GM04503 (cell line): ENCODE results near the gene SPRTN.
"Not testable (repeated sequence)": the region's sequence is repeated elsewhere in the genome, so short reads cannot be mapped to it uniquely, and the experiment has no call there.

Experiments used
- DNase-seq: peaks from one replicate; pipeline ENCODE4 v3.0.0-alpha.2; 2012; ENCODE audit warnings: low read depth

SPRTN gene

DNA sequence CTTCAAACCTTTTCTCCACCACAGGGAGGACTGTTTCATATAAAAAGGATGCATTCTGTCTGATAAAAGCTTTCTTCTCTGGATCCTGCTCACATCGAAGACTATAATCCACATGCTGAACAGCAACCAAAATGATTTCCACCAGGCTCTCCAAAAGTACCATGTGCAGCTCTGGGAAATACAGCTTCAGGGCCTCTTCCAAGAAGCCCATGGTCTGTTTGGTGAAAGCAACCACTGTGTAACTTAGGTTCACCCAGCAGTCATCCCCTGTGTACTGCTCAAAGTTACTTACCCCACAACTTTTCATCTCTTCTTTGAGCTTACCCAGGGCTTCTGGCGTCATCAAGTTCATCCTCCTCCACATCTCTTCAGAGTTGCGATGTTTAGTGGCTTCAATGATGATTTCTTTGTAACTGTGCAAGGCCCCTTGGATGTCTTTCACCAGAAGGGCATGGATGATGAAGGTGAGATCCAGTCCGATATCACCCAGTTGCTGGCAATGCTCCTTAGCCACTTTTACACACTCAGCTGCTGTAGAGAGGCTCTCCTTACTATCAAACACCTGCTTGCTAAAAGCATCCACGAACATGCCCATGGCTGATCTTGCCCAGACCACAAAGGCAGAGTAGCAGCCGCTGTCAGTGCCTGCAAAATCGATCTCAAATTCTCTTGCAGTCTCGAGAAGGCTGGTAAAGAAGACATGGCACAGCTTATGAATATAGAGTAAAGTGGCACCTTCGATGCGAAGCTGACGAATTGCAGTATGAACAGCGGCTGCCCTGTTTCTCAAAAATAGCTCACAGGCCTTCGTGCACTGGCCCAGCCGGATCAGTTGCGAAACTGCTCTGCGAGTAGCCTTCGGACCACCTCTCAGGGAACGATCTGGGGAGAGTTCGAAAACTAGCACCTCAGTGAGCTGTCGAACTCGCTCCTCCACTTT lies 2.2 kb upstream of the SPRTN start:
- no peak for DNase-seq

DNA sequence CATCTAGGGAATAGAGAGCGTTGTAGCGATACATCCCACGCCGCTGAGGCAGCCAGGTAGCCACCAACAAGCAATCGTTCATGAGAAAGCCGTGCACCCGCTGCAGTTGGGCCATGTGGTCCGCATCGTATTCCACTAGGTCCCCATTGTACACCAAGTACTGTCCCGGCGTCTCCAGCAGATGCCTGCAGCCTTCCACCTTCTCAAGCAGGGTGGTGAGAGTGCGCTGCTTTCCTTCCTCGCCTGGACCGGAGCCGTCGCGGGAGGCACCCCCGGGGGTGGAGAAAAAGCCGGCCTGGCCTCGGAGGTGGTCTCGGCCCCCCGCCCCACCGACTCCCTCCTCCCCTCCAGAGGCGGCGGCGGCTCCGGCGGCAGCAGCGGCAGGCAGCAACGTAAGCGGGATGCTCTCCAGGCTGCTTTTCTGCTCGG lies 1.0 kb upstream of the SPRTN start:
- no peak for DNase-seq

DNA sequence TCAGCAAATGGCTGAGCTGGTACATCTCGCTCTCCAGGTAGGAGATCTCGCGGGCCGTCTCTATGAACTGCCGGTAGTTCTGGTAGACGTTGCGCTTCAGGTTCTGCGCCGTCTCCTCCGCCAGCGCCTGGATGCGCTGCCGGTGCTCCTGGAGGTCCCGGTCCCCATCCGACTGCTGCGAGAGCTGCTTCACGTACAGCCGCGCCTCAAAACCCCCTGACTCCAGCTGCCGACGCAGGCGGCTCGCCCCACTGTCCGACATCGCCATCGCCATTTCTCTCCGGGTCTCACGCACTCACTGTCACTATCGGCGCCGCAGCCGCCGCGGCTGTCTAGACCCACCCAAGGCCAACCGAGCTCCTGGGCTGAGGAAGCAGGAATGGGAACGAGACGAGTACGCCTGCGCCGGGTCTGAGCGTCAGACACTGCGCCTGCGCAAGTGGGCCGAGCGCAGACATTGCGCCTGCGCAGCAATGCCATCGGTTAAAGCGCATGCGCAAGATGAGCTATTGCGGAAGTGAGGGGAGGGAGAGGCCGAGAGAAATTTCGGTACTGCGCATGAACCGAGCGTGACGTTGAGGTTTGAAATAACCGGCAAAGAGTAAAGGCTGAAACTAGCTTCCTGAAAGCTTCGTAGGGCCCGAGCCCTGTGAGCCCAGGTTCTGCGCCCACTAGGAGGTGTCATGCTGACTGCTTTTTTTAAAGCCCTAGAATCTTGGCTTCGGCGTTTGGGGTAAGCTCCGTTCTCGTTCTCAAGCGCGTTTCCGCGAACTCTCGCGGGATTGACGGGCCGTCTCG lies 422 bp upstream of the SPRTN start, which contains the start of gene EXOC8:
Gene EXOC8, minus strand, starts transcription at position 381 of the 798 bp plus-strand sequence. Its CDS starts 107 bp downstream, at position 274.
- peak; percentile 84 for DNase-seq

DNA sequence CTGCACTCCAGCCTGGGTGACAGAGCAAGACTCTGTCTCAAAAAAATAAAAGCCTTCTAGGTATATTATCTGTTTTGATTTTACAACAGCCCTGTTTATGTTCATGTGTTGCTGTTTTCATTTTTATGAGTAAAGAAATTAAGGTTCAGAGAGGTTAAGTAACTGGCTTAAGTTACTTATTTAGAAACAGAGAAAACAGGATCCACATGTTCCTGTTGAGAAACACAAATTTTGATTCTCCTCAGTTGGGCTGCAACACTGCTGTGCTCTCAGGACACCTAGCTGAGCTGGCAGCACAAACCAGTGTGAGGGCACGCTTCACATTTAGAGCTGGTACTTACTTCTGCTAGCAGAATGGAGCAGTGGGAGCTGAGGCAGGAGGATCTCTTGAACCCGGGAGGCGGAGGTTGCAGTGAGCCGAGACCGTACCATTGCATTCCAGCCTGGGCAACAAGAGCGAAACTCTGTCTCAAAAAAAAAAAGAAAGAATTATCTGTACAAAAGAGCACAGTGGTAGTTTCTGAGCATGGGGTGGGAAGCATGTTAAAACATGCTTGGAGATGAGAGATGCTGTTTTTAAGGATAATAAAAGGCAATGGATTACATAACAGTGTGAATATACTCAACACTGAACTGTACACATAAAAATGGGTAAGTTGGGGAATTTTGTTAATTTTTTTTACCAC lies 2.4 kb downstream of the SPRTN start:
- no peak for DNase-seq

DNA sequence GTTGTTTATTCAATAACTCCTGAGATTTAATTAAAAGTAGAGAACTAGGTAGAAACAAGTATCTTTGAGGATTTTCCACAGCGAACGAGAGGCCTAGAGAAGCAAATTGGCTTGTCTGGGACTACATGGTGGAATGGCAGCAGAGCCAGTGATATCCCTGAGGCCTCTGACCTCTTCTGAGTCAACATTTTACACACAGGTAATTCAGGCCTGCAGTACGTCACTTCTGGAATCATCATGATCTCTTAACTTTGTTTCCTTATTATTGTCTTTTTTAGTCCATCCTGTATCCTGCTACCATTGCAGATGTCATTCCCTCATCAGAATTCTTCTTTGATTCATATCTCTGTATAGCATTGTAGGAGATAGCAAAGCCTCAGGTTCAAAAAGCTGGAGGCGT lies 9.9 kb downstream of the SPRTN start:
- no peak for DNase-seq

DNA sequence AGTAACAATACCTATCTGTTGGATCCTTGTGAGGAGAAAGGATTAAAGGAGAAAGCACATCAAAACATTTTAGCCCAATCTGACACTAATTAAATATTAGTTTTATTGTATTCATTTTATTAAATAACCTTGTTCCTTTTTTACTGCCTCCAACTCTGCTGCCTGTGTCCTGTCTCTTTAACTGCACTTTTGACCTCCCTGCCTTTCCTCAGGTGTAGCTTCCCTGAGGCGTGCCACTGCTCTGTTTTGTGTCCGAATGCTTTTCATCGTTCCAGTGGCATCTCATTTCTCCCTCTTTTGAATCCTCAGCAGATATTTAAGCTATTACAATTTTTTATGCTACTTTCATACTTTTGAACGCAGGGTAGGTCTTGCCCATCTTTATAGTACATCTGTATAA lies 10.3 kb downstream of the SPRTN start:
- DNase-seq = no peak

DNA sequence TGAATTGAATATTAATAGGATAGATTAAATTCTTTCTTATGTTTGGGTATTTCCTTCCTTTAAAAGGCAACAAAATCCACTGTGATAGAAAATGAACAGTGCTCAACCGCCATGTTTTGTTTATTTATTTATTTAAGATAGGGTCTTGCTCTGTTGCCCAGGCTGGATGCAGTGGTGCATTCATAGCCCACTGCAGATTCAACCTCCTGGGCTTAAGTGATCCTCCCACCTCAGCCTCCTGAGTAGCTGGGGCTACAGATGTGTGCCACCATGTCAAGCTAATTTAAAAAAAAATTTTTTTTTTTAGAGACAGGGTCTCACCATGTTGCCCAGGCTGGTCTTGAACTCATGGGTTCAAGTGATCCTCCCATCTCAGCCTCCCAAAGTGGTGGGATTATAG lies 10.8 kb downstream of the SPRTN start:
- DNase-seq = not testable (repeated sequence)

DNA sequence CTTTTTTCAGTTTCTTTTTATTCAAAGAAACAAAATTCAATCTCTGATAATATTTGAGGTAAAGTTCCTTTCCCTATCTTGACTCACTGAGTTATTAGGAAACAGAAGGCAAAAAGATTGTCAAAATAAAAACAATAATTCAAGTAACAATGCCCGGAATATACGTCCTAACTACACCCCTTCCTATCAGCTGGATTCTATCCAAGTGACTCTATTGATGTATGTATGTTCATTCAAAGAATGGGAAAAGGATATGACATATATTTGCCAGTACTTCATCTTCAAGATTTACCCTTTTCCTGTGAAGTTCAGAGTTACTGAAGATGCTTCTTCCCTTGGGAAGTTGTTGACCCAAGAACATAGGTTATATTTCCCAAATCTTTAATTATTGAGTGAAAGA lies 13.7 kb downstream of the SPRTN start:
- no peak for DNase-seq

DNA sequence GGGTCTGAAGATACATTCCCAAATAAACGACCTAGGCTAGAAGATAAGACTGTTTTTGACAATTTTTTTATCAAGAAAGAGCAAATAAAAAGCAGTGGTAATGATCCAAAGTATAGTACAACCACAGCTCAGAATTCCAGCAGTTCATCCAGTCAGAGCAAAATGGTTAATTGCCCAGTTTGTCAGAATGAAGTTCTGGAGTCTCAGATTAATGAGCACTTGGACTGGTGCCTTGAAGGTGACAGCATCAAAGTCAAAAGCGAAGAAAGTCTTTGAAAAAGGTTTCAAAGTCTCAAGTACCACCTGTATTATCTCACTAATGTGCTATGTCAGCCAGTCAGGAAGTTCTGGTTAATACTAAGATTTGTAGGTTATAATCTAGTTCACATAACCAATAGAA lies 15.0 kb downstream of the SPRTN start:
- no peak for DNase-seq

DNA sequence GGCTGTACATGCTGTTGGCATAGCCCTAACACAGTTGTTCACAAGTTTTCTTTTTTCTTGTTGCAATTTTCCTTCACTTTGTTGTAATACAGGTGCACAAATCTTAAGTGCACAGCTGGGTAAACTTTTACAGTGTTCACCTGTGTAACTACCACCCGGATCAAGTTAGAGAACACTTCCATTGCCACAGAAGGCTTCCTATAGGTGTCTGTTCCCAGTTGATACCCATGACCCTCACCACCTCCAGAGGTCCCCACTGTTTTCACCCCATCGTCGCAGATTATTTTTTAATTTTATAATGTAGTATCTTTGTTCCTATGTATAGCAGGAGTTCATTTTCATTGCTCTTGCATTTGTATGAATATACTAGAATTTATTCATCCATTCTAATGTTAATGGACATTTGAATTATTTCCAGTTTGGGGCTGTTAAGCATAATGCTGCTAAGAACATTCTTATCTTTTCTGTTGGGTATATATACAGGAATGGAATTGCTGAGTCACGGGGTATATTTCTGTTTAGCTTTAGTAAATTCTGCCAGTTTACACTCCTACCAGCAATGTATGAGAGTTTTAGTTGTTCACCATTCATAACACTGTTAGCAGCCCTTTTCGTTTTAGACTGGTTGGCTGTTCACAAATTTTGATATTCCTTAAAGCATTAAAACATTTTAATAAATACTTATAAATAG lies 16.4 kb downstream of the SPRTN start:
- no peak for DNase-seq

DNA sequence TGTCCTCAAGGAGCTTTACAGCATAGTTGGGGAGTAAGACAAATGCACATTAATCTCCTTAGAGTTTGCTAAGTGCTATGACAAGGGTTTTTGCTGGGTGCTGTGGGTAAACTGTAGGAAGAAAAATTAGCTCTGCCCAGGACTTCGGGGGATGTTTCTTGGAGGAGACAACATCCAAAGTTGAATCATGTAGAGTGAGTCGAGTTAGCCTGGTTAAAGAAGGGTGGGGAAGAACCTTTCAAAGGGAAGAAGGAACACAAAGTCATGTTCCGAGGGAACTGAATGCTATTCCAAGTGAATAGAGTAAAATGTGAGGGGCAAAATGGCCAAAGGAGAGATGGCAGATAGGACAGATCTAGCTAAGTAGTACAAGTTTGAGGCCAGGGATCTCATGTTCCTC lies 17.1 kb downstream of the SPRTN start:
- no peak for DNase-seq

DNA sequence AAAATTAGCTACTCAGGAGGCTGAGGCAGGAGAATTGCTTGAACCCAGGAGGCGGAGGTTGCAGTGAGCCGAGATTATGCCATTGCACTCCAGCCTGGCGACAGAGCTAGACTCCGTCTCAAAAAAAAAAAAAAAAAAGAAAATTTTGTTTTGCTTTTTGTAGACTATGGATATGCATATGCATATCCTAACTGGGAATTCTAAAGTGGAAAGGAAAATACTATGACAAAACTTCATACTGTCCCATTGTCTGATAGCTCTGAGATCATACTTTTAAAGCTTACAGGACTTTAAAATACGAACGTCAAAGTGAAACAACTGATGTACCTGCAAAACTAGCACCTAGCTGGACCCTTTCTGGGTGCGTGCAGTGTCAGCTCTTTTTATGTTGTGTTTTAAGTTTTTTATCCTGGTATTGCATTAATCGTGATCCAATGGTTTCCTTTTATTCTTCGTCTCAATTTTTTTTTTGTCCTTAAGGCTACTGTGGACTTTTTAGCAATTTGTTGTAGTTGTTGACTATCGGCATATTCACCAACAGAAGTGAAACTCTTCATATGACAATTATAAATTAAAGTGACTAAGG lies 19.2 kb downstream of the SPRTN start:
- no peak for DNase-seq

DNA sequence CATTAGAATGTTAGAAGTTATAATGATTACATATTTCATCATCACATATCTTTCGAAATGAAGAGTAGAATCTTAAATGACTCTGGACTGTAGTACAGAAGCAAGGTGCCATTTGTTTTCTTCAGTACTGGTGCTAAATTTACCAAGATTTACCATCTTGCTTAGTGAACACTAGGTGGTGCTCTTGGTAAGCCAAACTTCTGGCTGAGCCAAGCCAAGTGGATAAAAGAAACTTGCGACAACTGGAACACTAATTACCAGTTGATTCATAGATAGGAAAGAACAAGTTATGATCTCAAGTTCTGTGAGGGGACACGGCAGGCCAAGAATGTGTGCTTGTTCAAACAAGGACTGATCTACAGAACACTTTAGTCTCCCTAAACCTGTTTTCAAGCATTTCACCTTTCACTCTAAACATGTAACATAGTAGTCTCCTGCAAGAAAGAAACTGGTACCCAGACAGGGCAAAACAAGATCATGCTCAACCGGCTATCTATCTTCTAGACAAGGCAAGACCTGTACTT lies 19.8 kb downstream of the SPRTN start:
- peak; percentile 34 for DNase-seq

DNA sequence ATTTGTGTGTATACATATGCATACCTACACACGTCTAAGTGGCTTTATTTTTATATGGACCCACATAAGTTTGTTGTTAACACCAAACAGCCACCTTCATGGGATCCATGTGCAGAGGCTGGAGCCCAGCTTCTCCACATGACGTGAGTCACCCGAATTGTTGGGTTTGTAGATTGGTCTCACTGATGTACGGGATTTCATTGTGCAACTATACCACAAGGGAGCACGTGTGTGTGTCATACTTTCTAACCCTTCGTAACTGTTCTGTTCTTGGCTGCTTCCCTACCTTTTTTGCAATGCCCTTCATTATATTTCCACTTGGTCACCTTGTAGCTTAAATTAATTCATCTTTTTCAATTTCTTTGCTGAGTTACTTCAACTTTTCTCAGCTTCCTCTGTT lies 21.0 kb downstream of the SPRTN start:
- DNase-seq = peak; percentile 86

DNA sequence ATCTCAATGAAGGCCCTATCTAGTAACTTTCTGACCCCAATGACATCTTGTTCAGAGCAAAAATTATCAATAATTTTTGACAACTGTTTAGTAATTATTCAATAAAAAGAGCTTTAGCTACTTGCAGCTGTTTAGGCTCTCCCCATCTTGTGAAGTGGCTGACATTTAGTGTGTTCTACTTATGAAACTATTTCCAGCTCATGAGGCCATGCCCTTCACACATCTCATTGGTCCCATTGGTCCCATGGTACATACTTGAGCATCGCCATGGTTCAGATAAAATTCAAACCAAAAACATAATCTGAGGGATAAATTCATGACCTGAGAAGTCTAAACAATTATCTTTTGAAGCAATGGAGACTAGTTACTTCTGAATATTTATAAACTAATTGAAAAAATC lies 24.2 kb downstream of the SPRTN start:
- no peak for DNase-seq

DNA sequence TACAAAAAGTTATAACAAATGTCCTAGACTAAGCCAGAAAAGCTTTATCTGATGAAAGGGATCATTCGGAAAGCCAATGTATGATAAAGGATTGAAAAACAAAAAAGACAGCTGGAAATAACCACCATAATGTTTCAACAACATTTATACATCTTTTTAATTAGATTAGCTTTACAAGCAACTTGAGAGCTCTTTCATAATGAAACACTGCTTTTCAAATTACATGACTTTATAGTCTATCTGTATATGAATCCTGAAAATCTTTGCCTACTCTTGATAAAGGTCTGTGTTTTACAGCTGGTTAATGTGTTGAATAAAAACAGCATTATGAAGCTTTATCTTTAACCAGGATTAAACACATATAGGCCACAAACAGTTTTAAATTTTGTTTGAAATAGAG lies 25.5 kb downstream of the SPRTN start:
- no peak for DNase-seq

DNA sequence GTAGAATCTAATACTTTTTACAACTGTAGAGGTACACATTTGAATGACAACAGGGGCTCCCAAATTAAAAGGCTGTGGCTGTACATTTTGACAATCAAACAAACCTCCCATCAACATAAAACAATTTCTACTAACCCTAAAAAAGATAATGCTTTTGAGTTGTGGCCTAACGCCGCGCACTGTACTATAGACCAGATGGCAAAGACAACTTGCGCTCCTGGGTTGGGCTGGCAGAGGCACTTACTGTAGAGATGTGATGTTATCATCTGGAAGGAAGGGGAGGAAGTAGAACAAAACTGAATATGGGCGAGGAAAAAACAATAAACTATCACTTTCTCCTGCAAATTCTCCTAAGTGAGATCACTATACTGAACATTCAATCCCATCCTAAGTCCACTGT lies 26.1 kb downstream of the SPRTN start:
- no peak for DNase-seq

DNA sequence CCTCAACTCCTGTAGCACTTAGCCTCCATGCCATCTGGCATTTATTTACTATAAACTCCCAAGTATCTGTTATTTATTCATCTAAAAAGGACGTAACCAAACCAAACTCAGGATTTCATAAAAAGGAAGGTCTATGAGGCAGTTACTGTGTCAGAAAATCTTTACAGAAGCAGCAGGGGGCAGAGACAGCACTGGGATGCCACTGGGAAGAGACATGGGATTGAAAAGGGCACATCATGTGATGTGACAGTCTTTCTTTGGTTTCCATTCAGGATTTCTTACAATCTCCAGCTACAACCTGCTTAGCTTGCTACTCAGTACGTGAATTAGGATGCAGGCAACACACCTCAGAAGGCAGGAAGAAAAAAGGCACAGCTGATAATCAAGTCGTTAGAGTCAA lies 31.2 kb downstream of the SPRTN start:
- DNase-seq = no peak

DNA sequence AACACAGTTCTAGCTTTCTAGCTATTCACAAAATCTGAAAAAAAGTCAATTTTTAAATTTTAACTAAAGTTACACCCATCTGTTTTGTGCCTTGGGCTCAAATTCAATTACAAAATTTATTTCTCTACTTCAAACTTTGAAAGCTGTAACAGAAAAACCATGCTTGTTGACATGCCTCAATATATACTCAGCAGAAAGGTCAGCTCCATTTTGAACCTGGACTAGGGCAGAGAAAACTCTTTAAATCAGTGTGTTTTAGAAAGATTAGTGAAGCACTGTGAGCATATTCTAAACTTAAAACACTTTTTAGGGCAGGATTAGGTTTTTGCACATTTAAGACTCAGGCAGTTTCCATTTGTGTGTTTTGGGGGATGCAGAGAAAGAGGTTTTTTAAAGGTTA lies 34.4 kb downstream of the SPRTN start:
- DNase-seq = no peak

DNA sequence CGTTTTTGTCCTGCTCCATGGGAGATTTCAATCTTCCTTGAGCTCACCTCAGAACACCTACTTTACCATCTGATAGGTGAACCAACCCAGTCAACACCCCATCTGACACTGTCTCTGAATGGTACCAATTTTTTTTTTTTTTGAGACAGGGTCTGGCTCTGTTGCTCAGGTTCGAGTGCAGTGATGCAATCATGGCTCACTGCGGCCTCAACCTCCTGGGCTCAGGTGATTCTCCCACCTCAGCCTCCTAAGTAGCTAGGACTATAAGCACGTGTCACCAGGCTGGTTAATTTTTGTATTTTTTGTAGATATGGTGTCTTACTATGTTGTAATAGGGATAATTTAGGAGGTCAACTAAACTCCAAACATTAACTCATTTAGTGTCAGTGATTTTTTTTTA lies 36.3 kb downstream of the SPRTN start:
- DNase-seq = no peak

DNA sequence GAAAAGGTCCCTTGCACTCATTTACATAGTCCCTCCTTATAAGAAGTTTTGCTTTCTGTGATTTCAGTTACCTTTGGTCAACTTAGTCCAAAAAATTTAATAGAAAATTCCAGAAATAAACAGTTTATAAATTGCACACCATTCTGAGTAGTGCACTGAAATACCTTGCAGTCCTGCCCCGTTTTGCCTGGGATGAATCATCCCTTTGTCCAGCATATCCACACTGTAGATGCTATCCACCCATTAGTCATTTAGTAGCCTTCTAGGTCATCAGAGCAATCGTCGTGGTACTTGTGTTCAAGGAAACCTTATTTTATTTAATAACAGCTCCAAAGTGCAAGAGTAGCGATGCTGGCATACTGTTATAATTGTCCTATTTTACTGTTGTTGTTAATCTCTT lies 38.0 kb downstream of the SPRTN start:
- DNase-seq = no peak
